HG02870 (cell line): ENCODE data around the gene ARHGAP28.

Source experiments
- ATAC-seq: cut with Tn5 transposase; IDR thresholded peaks from one replicate; pipeline ENCODE4 v1.9.1; 2021; ENCODE audit warnings: mild to moderate bottlenecking, moderate library complexity; ENCODE audit not compliant: unreplicated experiment

Gene ARHGAP28, protein sequence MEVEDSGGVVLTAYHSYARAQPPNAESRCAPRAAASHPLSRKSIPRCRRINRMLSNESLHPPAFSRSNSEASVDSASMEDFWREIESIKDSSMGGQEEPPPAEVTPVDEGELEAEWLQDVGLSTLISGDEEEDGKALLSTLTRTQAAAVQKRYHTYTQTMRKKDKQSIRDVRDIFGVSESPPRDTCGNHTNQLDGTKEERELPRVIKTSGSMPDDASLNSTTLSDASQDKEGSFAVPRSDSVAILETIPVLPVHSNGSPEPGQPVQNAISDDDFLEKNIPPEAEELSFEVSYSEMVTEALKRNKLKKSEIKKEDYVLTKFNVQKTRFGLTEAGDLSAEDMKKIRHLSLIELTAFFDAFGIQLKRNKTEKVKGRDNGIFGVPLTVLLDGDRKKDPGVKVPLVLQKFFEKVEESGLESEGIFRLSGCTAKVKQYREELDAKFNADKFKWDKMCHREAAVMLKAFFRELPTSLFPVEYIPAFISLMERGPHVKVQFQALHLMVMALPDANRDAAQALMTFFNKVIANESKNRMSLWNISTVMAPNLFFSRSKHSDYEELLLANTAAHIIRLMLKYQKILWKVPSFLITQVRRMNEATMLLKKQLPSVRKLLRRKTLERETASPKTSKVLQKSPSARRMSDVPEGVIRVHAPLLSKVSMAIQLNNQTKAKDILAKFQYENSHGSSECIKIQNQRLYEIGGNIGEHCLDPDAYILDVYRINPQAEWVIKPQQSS

GRCh38 chr18:6729247-6730091 is at the start of gene ARHGAP28:
Gene ARHGAP28, plus strand, starts transcription at chr18:6729716. Its CDS starts 106 bp downstream, at chr18:6729822.
- ATAC-seq: peak; percentile 65

- no peak for ATAC-seq
Measured at GRCh38 chr18:6681331-6681875, 48.1 kb upstream of the ARHGAP28 start.

DNA sequence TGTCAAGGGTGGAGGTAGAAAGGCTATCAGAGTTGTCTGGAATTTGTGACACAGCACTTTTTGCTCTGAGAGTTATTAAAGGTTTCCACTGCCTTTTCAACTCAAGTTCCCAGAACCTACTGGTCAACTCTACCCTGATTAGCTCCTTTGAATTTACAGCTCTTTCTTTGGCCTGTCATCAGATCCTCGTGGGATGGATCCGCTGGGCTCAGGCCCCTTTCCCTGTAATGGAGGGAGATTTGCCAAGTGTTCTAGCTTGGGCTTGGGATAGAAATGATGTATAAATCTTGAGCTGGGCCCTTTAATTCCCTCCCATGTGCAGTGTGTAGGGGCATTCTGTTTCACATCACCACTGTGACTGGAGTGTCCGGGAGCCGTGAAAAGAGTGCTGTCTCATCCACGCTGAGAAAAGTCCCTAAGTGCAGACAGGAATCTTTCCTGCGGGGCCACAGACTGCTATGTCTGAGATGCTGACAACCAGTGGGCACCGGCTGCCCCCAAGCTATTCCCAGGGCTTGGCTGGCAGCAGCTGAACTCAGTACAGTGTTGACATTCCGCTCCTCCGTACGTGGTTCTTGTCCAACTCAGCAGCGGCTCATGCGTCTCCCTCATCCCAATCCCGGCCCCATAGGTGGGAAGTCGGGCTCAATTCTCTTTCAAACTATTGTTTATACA is 46.9 kb upstream of the ARHGAP28 start:
- ATAC-seq: no peak

- ATAC-seq: no peak
Measured at GRCh38 chr18:6683112-6683876, 46.2 kb upstream of the ARHGAP28 start.

DNA sequence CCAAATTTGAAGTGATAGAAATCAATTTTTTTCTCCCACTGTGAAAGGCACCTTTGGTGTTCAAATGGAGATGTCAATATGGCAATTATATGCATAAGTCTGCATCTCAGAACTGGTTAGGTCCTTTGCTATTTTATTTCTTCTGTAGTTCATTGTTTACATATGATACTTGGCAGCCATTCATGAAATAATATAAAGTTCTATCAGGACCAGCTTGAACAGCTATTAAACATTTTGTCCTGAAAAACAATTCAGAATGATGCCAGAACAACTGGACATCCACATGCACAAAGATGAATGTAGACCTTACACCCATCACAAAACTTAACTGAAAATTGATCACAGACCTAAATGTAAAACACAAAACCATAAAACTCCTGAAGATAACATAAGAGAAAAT is 41.8 kb upstream of the ARHGAP28 start:
- no peak for ATAC-seq

- no peak for ATAC-seq
Measured at GRCh38 chr18:6708890-6709289, 20.6 kb upstream of the ARHGAP28 start.

DNA sequence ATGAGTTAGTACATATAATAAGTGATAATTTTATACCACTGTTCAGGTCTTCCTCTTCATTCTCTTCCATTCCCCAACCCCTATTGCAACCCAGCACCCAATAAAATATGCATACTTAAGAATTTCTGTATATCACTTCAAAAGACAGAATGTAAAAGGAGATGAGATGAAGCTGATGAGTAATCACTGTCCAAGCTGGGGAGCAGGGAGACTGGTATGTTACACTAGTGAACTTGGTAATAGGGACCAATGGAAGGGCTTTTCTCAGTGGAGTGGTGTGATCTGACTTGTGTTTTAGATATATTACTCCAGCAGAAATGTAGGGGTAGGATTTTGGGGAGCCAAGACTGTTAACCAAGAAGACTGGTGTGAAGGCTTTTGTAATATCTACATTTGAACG is 18.0 kb upstream of the ARHGAP28 start:
- ATAC-seq: no peak

DNA sequence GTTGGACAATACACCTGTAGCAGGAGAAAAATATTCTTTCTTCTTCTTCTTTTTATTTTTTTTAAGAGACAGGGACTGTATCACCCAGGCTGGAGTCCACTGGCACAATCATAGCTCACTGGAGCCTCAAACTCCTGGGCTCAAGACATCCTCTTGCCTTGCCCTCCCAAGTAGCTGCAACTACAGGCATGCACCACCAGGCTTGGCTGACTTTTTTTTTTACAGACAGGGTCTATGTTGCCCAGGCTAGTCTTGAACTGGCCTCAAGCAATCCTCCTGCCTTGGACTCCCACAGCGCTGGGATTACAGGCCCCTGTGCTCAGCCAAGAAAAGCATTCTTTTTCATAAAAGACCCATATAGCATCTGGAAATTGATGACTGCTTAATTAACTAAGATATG is 17.1 kb upstream of the ARHGAP28 start:
- ATAC-seq: no peak

- no peak for ATAC-seq
Measured at GRCh38 chr18:6714010-6714409, 15.5 kb upstream of the ARHGAP28 start.

DNA sequence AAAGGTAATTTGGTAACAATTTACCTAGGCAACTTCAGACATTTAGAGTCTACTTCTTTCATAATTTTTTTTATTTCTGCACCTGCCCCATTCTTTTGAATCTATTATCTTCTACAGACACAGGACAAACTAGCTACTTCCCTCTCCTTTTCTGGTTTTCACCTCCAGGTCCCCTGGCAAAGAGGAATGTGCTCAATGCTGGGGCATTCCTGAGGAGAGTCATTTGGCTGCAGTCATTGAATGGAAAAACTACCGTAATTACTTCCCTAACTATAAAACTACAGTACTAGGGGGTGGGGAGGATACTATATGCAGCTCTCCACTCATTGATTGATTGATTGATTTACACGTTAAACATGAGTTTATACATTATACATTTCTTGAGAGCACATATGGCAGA is 11.2 kb upstream of the ARHGAP28 start:
- ATAC-seq: no peak

- ATAC-seq: no peak
Measured at GRCh38 chr18:6719098-6719846, 10.2 kb upstream of the ARHGAP28 start.

- ATAC-seq: no peak
Measured at GRCh38 chr18:6719910-6720683, 9.4 kb upstream of the ARHGAP28 start.

DNA sequence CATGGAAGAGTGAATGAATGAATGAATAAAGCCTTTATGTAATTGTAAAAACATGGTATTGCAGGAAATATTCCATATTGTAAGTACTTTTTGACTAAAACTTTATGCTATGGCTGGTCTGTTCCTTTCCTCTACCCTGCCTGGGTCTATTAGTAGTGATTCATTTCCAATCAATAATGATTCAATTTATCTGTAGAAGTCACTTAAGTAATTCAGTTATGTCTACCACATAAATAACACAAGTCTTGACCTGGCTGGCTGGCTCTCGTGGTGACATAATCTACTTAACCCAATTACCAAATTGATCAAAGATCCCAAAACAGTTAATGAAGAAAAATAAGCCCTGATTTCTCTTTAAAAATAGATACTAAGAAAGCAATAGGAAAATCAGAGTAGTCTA is 7.8 kb upstream of the ARHGAP28 start:
- no peak for ATAC-seq

DNA sequence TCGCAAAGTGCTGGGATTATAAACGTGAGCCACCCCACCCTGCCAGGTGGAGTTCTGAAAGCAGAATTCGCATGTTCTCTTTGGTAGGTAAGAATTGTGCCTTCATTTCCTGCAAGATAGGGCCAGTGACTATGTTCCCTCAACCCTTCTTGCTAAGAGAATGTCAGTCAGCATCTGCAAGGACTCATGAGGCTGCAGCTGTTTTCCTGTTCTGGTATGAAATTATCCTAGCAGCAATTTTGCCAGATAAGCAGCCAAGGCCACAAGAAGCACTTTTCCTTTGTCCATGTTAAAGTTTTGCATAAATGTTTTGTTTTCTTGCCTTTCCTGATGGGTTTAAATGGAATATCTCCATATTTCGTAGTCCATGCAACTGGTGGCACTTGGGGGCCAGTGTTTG is 6.8 kb upstream of the ARHGAP28 start:
- no peak for ATAC-seq

DNA sequence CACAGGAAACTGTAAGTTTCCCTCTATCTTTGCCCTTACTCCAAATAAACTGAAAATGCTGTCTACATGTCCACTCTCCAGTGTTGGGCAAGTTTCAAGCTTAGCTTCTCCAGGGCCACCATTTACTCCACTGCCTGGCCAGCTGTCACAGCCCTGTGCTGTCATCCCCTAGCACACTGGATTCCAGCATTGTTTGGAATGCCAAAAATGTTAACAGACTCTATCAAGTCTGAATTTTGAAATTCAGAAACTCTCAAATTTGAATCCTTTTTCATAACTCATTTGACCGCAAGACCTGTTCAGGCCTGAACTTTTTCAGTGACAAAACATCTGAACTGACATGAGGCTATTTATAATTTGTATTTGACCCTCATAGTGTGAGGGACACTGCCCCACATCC is 5.2 kb upstream of the ARHGAP28 start:
- ATAC-seq: no peak

GRCh38 chr18:6728331-6728730 is 1.2 kb upstream of the ARHGAP28 start:
- no peak for ATAC-seq

DNA sequence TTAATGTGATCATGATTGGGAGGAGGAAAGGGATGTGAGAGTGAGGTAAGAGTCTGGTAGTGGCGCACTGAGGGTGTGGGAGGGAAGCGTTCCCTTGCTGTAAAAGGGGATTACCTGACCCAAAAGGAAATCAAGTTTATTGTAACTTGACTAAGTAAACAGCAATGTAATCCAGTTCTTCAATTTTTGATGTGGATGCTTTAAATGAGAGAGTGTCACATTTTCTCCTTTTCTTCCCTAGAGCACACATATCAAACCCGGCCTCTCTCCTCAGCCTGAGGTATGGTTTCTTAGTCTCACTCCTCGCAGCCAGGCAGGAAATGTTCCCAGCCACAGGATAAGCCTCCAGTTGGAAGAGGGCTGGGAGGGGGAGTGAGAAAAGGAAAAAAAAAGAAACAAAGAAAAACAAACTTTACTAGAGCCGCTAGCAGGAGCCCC is 688 bp upstream of the ARHGAP28 start:
- ATAC-seq: no peak
